ENCODE measurements around the gene MACROD1.

DNA sequence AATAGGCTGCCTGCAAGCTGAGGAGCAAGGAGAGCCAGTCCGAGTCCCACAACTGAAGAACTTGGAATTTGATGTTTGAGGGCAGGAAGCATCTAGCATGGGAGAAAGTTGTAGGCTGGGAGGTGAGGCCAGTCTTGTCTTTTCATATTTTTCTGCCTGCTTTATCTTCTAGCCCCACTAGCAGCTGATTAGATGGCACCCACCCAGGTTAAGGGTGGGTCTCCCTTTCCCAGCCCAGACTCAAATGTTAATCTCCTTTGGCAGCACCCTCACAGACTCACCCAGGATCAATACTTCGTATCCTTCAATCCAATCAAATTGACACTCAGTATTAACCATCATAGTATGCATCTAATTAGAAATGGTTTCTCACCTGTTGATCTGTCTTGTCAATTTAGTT is 196.5 kb downstream of the MACROD1 start:
- TF ChIP-seq EZH2 (IDR thresholded peaks at IDR 0.05; ENCODE audit: insufficient read depth, poor library complexity, severe bottlenecking) (no peak), EZH2phosphoT487 (IDR thresholded peaks at IDR 0.05; ENCODE audit: insufficient read depth, low read depth) (no peak)

Data from GM23248 (cell line).